ENCODE measurements around the gene CACNB1.

DNA sequence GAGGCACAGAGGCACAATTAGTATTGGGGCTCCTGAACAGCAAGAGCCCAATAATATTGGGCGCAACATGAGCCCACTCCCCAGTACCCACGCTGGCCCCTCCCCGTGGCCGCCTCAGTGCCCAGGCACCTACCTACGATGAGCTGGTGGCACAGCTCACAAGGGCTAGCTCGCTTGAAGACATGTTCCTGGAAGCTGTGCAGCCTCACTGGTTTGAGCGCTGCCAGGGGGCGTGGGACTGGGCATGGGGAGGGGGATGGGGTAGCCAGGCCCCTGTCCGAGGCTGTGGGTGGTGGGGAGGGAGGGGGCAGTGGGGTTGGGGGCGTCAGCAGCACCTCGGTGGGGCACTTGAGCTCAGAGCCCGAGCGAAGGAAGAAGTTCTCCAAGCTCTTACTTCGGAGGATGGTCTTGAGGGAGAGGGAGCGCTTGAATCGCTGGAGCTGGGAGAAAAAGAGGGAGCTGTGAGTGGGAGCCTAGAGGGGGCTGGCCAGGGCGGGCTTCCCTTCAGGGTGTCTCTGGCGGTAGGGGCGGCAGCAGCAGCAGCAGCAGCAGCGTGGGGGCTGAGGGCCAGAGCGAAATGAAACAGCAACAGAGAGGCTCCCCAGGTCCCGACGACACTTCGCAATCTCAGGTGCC is 20.4 kb upstream of the CACNB1 start:
- TF ChIP-seq, protein P1, sequence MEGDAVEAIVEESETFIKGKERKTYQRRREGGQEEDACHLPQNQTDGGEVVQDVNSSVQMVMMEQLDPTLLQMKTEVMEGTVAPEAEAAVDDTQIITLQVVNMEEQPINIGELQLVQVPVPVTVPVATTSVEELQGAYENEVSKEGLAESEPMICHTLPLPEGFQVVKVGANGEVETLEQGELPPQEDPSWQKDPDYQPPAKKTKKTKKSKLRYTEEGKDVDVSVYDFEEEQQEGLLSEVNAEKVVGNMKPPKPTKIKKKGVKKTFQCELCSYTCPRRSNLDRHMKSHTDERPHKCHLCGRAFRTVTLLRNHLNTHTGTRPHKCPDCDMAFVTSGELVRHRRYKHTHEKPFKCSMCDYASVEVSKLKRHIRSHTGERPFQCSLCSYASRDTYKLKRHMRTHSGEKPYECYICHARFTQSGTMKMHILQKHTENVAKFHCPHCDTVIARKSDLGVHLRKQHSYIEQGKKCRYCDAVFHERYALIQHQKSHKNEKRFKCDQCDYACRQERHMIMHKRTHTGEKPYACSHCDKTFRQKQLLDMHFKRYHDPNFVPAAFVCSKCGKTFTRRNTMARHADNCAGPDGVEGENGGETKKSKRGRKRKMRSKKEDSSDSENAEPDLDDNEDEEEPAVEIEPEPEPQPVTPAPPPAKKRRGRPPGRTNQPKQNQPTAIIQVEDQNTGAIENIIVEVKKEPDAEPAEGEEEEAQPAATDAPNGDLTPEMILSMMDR (IDR thresholded peaks at IDR 0.05; ENCODE audit: low read length): no peak
- no peak for TF ChIP-seq EZH2 (optimal IDR thresholded peaks at IDR 0.05; ENCODE audit: low read depth, low read length)
